GM06990 (cell line): ENCODE data around the gene THSD1.

Source experiments
- DNase-seq: peaks from one replicate; pipeline ENCODE4 v3.0.0-alpha.2; 2011; ENCODE audit not compliant: insufficient read length; ENCODE audit errors: extremely low read depth
- H3K27me3 ChIP-seq: replicated peaks from 2 replicates; pipeline ENCODE4 v1.6.0; 2011; ENCODE audit warnings: low read length; ENCODE audit not compliant: control insufficient read depth, insufficient read depth
- H3K36me3 ChIP-seq: 2 replicates; pipeline ENCODE4 v1.5.1; 2011; ENCODE audit warnings: low read length; ENCODE audit not compliant: control insufficient read depth, insufficient read depth
- H3K4me3 ChIP-seq: replicated peaks from 2 replicates; pipeline ENCODE4 v1.5.1; 2011; ENCODE audit warnings: low read depth, mild to moderate bottlenecking, control low read depth, low read length
- TF ChIP-seq, protein P1 (sequence below): IDR thresholded peaks from 2 replicates; pipeline ENCODE4 v1.5.1; 2011; ENCODE audit warnings: low read length, control low read depth, mild to moderate bottlenecking, inconsistent platforms; ENCODE audit not compliant: insufficient read depth, poor library complexity, severe bottlenecking

Gene THSD1

DNA sequence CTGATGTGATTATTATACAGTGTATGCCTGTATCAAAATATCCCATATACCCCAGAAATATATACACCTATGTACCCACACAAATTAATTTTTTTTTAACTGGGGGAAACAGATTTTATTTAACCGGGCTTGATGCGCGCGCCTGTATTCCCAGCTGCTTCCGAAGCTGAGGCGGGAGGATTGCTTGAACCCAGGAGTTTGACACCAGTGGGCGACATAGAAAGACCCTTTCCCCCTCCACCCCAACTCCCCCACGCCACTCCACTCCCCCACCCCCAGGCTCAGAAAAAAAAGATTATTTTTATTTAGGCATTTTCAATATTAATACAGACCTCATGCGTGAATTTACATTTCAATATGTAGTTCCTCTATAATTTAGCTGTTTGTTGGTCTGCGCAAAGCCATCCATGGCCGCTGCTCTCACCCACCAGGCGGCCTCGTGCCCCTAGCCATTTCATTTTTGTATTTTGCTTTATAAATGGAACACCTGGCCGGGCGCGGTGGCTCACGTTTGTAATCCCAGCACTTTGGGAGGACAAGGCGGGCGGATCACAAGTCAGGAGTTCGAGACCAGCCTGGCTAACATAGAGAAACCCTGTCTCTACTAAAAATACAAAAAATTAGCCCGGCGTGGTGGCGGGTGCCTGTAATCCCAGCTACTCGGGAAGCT, 45.3 kb upstream of the THSD1 start:
- DNase-seq = no peak
- Histone ChIP-seq H3K27me3 (no peaks in the 10 kb centered on the region), H3K4me3 (no peak overlapping the region), H3K36me3 (no peaks in the 10 kb centered on the region)
- TF ChIP-seq, protein P1, sequence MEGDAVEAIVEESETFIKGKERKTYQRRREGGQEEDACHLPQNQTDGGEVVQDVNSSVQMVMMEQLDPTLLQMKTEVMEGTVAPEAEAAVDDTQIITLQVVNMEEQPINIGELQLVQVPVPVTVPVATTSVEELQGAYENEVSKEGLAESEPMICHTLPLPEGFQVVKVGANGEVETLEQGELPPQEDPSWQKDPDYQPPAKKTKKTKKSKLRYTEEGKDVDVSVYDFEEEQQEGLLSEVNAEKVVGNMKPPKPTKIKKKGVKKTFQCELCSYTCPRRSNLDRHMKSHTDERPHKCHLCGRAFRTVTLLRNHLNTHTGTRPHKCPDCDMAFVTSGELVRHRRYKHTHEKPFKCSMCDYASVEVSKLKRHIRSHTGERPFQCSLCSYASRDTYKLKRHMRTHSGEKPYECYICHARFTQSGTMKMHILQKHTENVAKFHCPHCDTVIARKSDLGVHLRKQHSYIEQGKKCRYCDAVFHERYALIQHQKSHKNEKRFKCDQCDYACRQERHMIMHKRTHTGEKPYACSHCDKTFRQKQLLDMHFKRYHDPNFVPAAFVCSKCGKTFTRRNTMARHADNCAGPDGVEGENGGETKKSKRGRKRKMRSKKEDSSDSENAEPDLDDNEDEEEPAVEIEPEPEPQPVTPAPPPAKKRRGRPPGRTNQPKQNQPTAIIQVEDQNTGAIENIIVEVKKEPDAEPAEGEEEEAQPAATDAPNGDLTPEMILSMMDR = no peak

DNA sequence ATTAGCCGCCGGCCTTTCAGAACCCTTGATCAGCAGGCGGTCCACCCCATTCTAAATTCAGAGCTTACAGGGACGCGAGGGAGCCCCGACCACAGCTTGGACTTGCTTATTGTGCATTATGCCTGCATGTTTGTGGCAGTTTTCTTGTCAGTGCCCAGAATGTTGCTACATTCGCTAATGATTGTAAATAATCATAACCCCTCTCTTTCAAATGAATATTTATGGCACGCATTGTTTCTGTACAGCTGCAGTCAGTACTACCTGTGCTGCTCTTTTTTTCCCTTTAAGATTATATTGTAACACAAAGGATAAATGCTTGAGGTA, 44.8 kb upstream of the THSD1 start:
- Histone ChIP-seq H3K36me3 (no peaks in the 10 kb centered on the region), H3K4me3 (0 out of 2 replicates have a peak overlapping the region, but pooled peaks have one; percentile 37), H3K27me3 (no peaks in the 10 kb centered on the region)
- TF ChIP-seq, protein P1 = no peak
- DNase-seq = no peak

DNA sequence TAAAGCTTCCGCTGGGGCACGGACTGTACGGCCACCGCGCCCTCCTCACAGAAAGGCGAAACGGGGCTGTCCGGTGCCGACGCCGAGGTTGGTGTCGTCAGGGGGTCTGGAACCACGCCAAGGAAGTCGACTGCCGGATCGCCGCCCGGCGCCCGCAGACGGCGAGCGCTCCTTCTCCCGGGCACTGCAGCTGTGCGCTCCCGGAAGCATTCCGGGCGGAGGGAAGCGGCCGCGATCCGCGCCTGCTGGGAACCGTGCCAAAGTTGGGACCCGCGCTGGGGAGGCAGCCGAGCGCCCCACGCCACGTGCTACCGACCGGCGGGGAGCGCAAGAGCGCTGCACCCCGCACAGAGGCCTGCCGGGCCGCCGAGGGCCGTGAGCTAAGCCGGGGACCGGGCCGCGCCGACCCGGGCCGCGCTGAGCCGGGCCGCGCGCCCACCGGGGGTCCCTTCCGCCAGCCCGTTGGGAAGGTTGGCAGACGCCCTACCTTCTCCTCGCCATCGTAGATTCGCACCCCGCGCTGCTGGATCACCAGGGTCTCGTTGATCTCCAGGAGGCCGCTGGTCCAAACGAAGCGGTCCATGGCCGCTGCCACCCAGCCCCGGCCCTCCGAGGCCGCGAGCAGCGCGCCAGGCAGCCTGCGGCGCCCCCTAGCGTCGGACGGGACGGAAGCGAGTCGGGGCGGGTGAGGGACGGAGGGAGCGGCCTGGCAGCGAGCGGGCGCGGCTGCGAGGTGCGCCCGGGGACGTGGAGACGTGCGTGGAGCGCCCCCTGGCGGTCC, 44.2 kb upstream of the THSD1 start, which contains the start of gene VPS36:
Gene VPS36, minus strand, starts transcription at position 623 of the 781 bp plus-strand sequence. Its CDS starts 40 bp downstream, at position 583.
- TF ChIP-seq, protein P1 = peak; percentile 81
- Histone ChIP-seq H3K27me3 (no peaks in the 10 kb centered on the region), H3K36me3 (no peaks in the 10 kb centered on the region), H3K4me3 (peak within 1 kb of the TSS; percentile 84)
- DNase-seq = peak; percentile 97

DNA sequence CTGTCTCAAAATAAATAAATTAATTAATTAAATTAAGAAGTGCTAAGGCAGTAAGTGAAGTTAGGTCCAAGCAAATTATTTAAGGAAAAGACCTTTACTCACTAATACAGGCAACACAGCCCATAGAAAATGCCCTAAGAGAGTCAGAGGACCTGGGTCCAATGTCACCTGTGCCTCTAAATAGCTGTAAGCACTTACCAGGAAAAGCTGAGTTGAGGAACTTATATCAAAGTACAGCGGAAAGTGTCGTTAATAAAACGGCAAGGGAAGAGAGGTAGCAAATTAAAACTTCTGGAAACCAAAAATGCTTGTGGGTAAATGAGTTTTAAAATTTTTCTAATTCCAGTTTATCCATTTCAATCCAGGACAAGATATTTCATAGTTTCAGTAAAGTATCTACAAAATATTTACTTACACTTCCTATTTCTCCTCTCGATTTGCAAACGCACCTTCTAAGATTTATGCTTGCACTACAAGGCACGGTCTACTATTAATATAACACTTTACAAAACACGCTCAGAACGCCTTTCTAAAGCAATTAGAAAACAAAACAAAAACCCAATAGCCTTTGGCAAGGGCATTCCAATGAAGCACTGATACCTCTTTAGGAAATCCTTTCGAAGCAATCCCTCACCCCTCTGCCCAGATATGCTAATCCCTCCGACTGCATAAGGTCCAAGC, 43.5 kb upstream of the THSD1 start:
- TF ChIP-seq, protein P1 = no peak
- Histone ChIP-seq H3K4me3 (peak overlapping the region; percentile 84), H3K27me3 (no peaks in the 10 kb centered on the region), H3K36me3 (no peaks in the 10 kb centered on the region)
- no peak for DNase-seq

DNA sequence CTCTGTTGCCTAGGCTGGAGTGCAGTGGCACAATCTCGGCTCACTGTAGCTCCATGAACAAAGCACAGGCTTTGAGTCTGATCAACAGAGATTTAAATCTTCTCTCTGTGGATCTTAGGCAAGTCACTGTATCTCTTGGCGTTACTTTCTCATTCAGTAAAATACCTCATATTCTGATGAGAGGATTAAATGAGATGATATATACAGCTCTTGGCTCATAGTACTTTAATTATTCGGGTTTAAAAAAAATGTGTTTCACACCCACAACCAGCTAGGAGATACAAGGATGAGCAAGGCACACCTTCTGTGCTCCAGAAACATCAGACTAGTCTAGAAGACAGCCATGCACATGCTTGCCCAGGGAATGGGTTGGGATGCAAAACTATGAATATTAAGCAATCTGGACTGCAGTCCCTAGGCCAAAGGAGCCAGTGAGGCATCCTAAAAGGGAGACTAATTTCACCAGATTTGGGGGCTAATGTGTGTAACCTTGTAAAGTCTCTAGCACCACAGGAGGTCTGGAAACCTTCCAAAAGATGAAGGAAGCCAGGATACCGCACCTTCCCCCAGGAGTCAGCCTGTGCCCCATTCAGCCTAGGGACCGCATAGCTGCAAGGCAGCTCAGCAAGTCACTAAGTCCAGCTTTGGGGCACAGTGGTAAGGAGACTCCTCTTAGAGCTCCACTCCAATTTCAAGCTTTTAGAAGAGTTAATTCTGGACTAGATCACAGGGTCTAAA, 42.0 kb upstream of the THSD1 start:
- no peak overlapping the region for H3K4me3 ChIP-seq

More for the DNA sequence above, 42.0 kb upstream of the THSD1 start:
- Histone ChIP-seq H3K27me3 (no peaks in the 10 kb centered on the region), H3K36me3 (no peaks in the 10 kb centered on the region)
- DNase-seq = no peak
- TF ChIP-seq, protein P1 = no peak
